ENCODE results near the gene FOLR2.
"Not testable (repeated sequence)": the region's sequence is repeated elsewhere in the genome, so short reads cannot be mapped to it uniquely, and the experiment has no call there.

FOLR2 gene

DNA sequence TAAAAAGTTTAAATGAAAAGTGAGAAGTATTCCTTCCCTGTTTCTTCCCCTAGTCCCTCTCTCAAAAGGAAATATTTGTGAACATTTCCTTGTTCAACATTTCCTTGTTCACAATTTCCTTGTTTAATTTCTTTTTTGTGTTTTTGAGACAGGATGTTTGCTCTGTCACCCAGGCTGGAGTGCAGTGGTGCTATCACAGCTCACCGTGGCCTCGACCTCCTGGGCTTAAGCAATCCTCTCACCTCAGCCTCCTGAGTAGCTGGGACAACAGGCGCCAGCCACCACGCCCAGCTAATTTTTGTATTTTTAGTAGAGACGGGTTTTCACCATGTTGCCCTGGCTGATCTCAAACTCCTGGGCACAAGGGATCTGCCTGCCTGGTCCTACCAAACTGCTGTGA is 50.4 kb downstream of the FOLR2 start:
- in situ Hi-C loops (cut with MboI; ENCODE audit: low sequenced_read_pairs), result not testable (repeated sequence)

DNA sequence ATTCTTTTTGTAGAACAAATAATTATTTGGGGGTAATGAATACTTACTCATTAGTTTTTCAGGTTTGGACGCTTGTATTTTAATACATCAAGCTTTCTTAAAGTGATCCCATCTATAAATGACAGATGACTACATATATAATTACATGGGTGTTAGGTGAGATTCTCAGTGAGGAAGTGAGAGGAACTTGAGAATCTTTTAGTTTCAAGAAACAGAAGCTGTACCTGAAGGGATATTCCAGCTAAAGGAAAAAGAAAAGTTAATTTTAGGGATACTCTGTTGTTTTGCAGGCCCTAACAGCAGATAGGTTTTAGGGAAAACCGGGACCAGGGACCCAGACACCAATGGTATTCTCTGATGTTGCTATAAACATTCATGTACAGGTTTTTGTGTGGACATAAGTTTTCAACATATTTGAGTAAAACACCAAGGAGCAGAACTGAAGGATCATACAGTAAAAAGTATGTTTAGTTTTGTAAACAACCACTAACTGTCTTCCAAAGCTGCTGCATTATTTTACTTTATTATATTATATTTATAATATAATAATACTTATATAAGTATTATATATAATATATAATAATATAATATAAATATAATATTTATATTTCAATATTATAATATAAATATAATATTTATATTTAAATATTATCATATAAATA is 51.5 kb downstream of the FOLR2 start:
- in situ Hi-C loops (cut with MboI; ENCODE audit: low sequenced_read_pairs), result no loop called here

Measured in hTERT RPE-1 (cell line).